ENCODE measurements around the gene CAMK2B. TPM values are rescaled to one million over a fixed set of nuclear protein-coding genes. Genes with fewer than 3 reads are reported as not detected.

The CAMK2B gene
- total RNA-seq, 2 experiments from 2014 or later: 0.30 to 0.38 TPM

- Mint-ChIP-seq H3K27ac (no peak overlapping the region), H3K4me1 (ENCODE audit: low read depth) (peaks cover 31% of the 10 kb centered on the region), H3K9me3 (no peaks in the 10 kb centered on the region), H3K27me3 (ENCODE audit: low read depth) (no peaks in the 10 kb centered on the region), H3K36me3 (ENCODE audit: low read depth) (no peaks in the 10 kb centered on the region), H3K4me3 (no peak overlapping the region)
- intact Hi-C loops (cut with micrococcal nuclease): no loop called here
- DNase-seq: no peak
- CTCF ChIA-PET: interaction anchor here (0.5 kb wide), 1 partner anchor 97 kb away, joined by 5 read pairs; no protein-coding TSS in a partner anchor
Measured at GRCh38 chr7:44261240-44261639, 64.2 kb downstream of the CAMK2B start.

- H3K27ac Mint-ChIP-seq: peak overlapping the region; percentile 54
- peaks cover 31% of the 10 kb centered on the region for H3K4me1 Mint-ChIP-seq (ENCODE audit: low read depth)
- H3K27me3 Mint-ChIP-seq (ENCODE audit: low read depth): no peaks in the 10 kb centered on the region
- H3K9me3 Mint-ChIP-seq: no peaks in the 10 kb centered on the region
- H3K4me3 Mint-ChIP-seq: no peak overlapping the region
- CTCF ChIA-PET: interaction anchor here (3.1 kb wide), 1 partner anchor 19 kb away, joined by 15 read pairs; no protein-coding TSS in a partner anchor
- no peak for DNase-seq
- intact Hi-C loops (cut with micrococcal nuclease): loop anchor here (2.0 to 5.0 kb wide), 4 partner anchors 177 to 717 kb away; partner anchors contain the start of genes MYO1G, NUDCD3, POLM and TMED4
- no peaks in the 10 kb centered on the region for H3K36me3 Mint-ChIP-seq (ENCODE audit: low read depth)
Measured at GRCh38 chr7:44259547-44260457, 65.6 kb downstream of the CAMK2B start.

GRCh38 chr7:44258865-44259546 is 66.4 kb downstream of the CAMK2B start:
- intact Hi-C loops (cut with micrococcal nuclease): loop anchor here (1.0 to 5.0 kb wide), 7 partner anchors 48 to 718 kb away; partner anchors contain the start of genes MYO1G, NUDCD3, POLM and TMED4
- CTCF ChIA-PET: interaction anchor here (1.1 to 3.1 kb wide), 3 partner anchors 18 to 231 kb away, joined by 3 to 15 read pairs (median 5); partner anchors contain the start of gene NUDCD3
- Mint-ChIP-seq H3K27me3 (ENCODE audit: low read depth) (no peaks in the 10 kb centered on the region), H3K27ac (peak overlapping the region; percentile 94), H3K4me3 (no peak overlapping the region), H3K9me3 (no peaks in the 10 kb centered on the region), H3K36me3 (ENCODE audit: low read depth) (no peaks in the 10 kb centered on the region), H3K4me1 (ENCODE audit: low read depth) (peaks cover 29% of the 10 kb centered on the region)
- DNase-seq: no peak

- H3K27ac Mint-ChIP-seq: peak overlapping the region; percentile 94
- no peak for DNase-seq
- no peaks in the 10 kb centered on the region for H3K9me3 Mint-ChIP-seq
- peaks cover 29% of the 10 kb centered on the region for H3K4me1 Mint-ChIP-seq (ENCODE audit: low read depth)
- H3K4me3 Mint-ChIP-seq: peak overlapping the region; percentile 17
- CTCF ChIA-PET: interaction anchor here (0.6 to 3.1 kb wide), 6 partner anchors 18 to 476 kb away, joined by 3 to 15 read pairs (median 4); partner anchors contain the start of gene NUDCD3
- intact Hi-C loops (cut with micrococcal nuclease): loop anchor here (1.0 to 5.0 kb wide), 7 partner anchors 49 to 719 kb away; partner anchors contain the start of genes MYO1G, NUDCD3, POLM and TMED4
- H3K27me3 Mint-ChIP-seq (ENCODE audit: low read depth): no peaks in the 10 kb centered on the region
- H3K36me3 Mint-ChIP-seq (ENCODE audit: low read depth): no peaks in the 10 kb centered on the region
Measured at GRCh38 chr7:44258423-44258760, 67.0 kb downstream of the CAMK2B start.

GRCh38 chr7:44257618-44258422 is 67.6 kb downstream of the CAMK2B start:
- Mint-ChIP-seq H3K36me3 (ENCODE audit: low read depth) (no peaks in the 10 kb centered on the region), H3K27ac (peak overlapping the region; percentile 94), H3K9me3 (no peaks in the 10 kb centered on the region), H3K4me3 (peak overlapping the region; percentile 17), H3K4me1 (ENCODE audit: low read depth) (peaks cover 29% of the 10 kb centered on the region), H3K27me3 (ENCODE audit: low read depth) (no peaks in the 10 kb centered on the region)
- intact Hi-C loops (cut with micrococcal nuclease): loop anchor here (1.0 to 5.0 kb wide), 7 partner anchors 49 to 719 kb away; partner anchors contain the start of genes MYO1G, NUDCD3, POLM and TMED4
- peak; percentile 90 for DNase-seq
- CTCF ChIA-PET: interaction anchor here (0.6 to 3.1 kb wide), 9 partner anchors 14 to 569 kb away, joined by 3 to 15 read pairs (median 3); partner anchors contain the start of gene NUDCD3

GRCh38 chr7:44257213-44257612 is 68.2 kb downstream of the CAMK2B start:
- Mint-ChIP-seq H3K36me3 (ENCODE audit: low read depth) (no peaks in the 10 kb centered on the region), H3K27me3 (ENCODE audit: low read depth) (no peaks in the 10 kb centered on the region), H3K27ac (peak overlapping the region; percentile 94), H3K4me3 (no peak overlapping the region), H3K4me1 (ENCODE audit: low read depth) (peaks cover 29% of the 10 kb centered on the region), H3K9me3 (no peaks in the 10 kb centered on the region)
- peak; percentile 15 for DNase-seq
- CTCF ChIA-PET: interaction anchor here (0.9 to 3.1 kb wide), 3 partner anchors 14 to 21 kb away, joined by 3 to 15 read pairs (median 3); no protein-coding TSS in a partner anchor
- intact Hi-C loops (cut with micrococcal nuclease): loop anchor here (5.0 kb wide), 3 partner anchors 235 to 720 kb away; partner anchors contain the start of genes MYO1G, NUDCD3 and TMED4

GRCh38 chr7:44256459-44256858 is 68.9 kb downstream of the CAMK2B start:
- CTCF ChIA-PET: no interaction called here
- DNase-seq: no peak
- H3K9me3 Mint-ChIP-seq: no peaks in the 10 kb centered on the region
- H3K36me3 Mint-ChIP-seq (ENCODE audit: low read depth): no peaks in the 10 kb centered on the region
- no peak overlapping the region for H3K4me3 Mint-ChIP-seq
- intact Hi-C loops (cut with micrococcal nuclease): loop anchor here (5.0 kb wide), 3 partner anchors 236 to 721 kb away; partner anchors contain the start of genes MYO1G, NUDCD3 and TMED4
- H3K4me1 Mint-ChIP-seq (ENCODE audit: low read depth): peaks cover 29% of the 10 kb centered on the region
- H3K27me3 Mint-ChIP-seq (ENCODE audit: low read depth): no peaks in the 10 kb centered on the region
- peak overlapping the region; percentile 94 for H3K27ac Mint-ChIP-seq

GRCh38 chr7:44251881-44252280 is 73.5 kb downstream of the CAMK2B start:
- no peak overlapping the region for H3K27ac Mint-ChIP-seq
- H3K9me3 Mint-ChIP-seq: no peaks in the 10 kb centered on the region
- H3K27me3 Mint-ChIP-seq (ENCODE audit: low read depth): no peaks in the 10 kb centered on the region
- H3K4me3 Mint-ChIP-seq: no peak overlapping the region
- H3K4me1 Mint-ChIP-seq (ENCODE audit: low read depth): no peaks in the 10 kb centered on the region
- DNase-seq: no peak
- CTCF ChIA-PET: no interaction called here
- intact Hi-C loops (cut with micrococcal nuclease): no loop called here
- H3K36me3 Mint-ChIP-seq (ENCODE audit: low read depth): no peaks in the 10 kb centered on the region

GRCh38 chr7:44251269-44251668 is 74.1 kb downstream of the CAMK2B start:
- intact Hi-C loops (cut with micrococcal nuclease): no loop called here
- H3K9me3 Mint-ChIP-seq: no peaks in the 10 kb centered on the region
- H3K27me3 Mint-ChIP-seq (ENCODE audit: low read depth): no peaks in the 10 kb centered on the region
- no peaks in the 10 kb centered on the region for H3K36me3 Mint-ChIP-seq (ENCODE audit: low read depth)
- H3K4me3 Mint-ChIP-seq: no peak overlapping the region
- H3K27ac Mint-ChIP-seq: no peak overlapping the region
- CTCF ChIA-PET: no interaction called here
- H3K4me1 Mint-ChIP-seq (ENCODE audit: low read depth): no peaks in the 10 kb centered on the region
- DNase-seq: no peak

GRCh38 chr7:44249639-44250234 is 75.7 kb downstream of the CAMK2B start:
- Mint-ChIP-seq H3K27me3 (ENCODE audit: low read depth) (no peaks in the 10 kb centered on the region), H3K9me3 (no peaks in the 10 kb centered on the region), H3K27ac (no peak overlapping the region), H3K4me1 (ENCODE audit: low read depth) (no peaks in the 10 kb centered on the region), H3K4me3 (no peak overlapping the region), H3K36me3 (ENCODE audit: low read depth) (no peaks in the 10 kb centered on the region)
- intact Hi-C loops (cut with micrococcal nuclease): no loop called here
- CTCF ChIA-PET: no interaction called here
- DNase-seq: no peak
